Measurements from ENCODE around the gene DIO3. TPM values are rescaled to one million over a fixed set of nuclear protein-coding genes. Genes with fewer than 3 reads are reported as not detected.
"Not testable (repeated sequence)": the region's sequence is repeated elsewhere in the genome, so short reads cannot be mapped to it uniquely, and the experiment has no call there.

DIO3 gene
- total RNA-seq, 1 donor from 2014 or later: 35.6 TPM

- DNase-seq (ENCODE audit: low spot score in 2 of 2, unreplicated experiment in 2 of 2): no peak
- Mint-ChIP-seq H3K4me3 (peak overlapping the region; percentile 60), H3K9me3 (no peaks in the 10 kb centered on the region), H3K36me3 (peaks cover 2% of the 10 kb centered on the region), H3K27me3 (ENCODE audit: low read depth) (peaks cover 84% of the 10 kb centered on the region), H3K4me1 (peaks cover 14% of the 10 kb centered on the region), H3K27ac (no peak overlapping the region)
- TF ChIP-seq CTCF (IDR thresholded peaks at IDR 0.05; ENCODE audit: unreplicated experiment): no peak
These were observed 3.8 kb downstream of the DIO3 start for GRCh38 chr14:101564819-101565698.

DNA sequence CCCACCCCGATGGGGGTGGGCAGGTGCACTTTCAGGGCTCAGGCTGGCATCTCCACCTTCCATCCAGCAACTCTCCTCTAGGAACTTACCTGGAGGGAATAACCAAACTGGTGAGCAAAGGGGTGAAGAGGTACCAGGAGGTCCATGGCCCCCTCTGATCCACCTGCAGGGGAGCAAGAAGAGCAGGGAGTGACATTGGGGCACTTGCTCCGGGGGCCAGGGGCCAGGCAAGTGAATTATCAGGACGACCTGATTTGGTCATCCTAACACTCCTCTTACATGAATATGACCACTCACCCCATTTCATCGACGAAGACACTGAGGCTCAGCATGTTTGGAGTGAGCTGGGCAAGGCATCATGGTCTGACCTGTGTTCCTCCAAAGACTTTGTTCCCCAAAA, 6.0 kb downstream of the DIO3 start:
- peaks cover 84% of the 10 kb centered on the region for H3K27me3 Mint-ChIP-seq (ENCODE audit: low read depth)
- no peak for TF ChIP-seq CTCF (IDR thresholded peaks at IDR 0.05; ENCODE audit: unreplicated experiment)
- H3K4me1 Mint-ChIP-seq: peaks cover 14% of the 10 kb centered on the region
- no peaks in the 10 kb centered on the region for H3K36me3 Mint-ChIP-seq
- no peak overlapping the region for H3K27ac Mint-ChIP-seq
- DNase-seq (ENCODE audit: low spot score in 2 of 2, unreplicated experiment in 2 of 2): no peak
- H3K4me3 Mint-ChIP-seq: no peak overlapping the region
- H3K9me3 Mint-ChIP-seq: no peaks in the 10 kb centered on the region

- Mint-ChIP-seq H3K27me3 (ENCODE audit: low read depth) (peaks cover 65% of the 10 kb centered on the region), H3K4me3 (no peak overlapping the region), H3K36me3 (no peaks in the 10 kb centered on the region), H3K4me1 (no peaks in the 10 kb centered on the region), H3K27ac (no peak overlapping the region), H3K9me3 (no peaks in the 10 kb centered on the region)
- DNase-seq (ENCODE audit: low spot score in 2 of 2, unreplicated experiment in 2 of 2): no peak
- TF ChIP-seq CTCF (IDR thresholded peaks at IDR 0.05; ENCODE audit: unreplicated experiment): no peak
These were observed 9.7 kb downstream of the DIO3 start for GRCh38 chr14:101571004-101571403.

- H3K27me3 Mint-ChIP-seq (ENCODE audit: low read depth): peaks cover 50% of the 10 kb centered on the region
- not testable (repeated sequence) for H3K4me1 Mint-ChIP-seq; DNase-seq (ENCODE audit: low spot score in 2 of 2, unreplicated experiment in 2 of 2); H3K9me3 Mint-ChIP-seq; H3K4me3 Mint-ChIP-seq; H3K36me3 Mint-ChIP-seq; H3K27ac Mint-ChIP-seq
These were observed 11.2 kb downstream of the DIO3 start for GRCh38 chr14:101572526-101572925.

- Mint-ChIP-seq H3K27ac (no peak overlapping the region), H3K9me3 (no peaks in the 10 kb centered on the region), H3K27me3 (ENCODE audit: low read depth) (peaks cover 42% of the 10 kb centered on the region), H3K4me3 (no peak overlapping the region), H3K36me3 (no peaks in the 10 kb centered on the region), H3K4me1 (no peaks in the 10 kb centered on the region)
- DNase-seq (ENCODE audit: low spot score in 2 of 2, unreplicated experiment in 2 of 2): no peak
- no peak for TF ChIP-seq CTCF (IDR thresholded peaks at IDR 0.05; ENCODE audit: unreplicated experiment)
These were observed 12.0 kb downstream of the DIO3 start for GRCh38 chr14:101573289-101573688.

DNA sequence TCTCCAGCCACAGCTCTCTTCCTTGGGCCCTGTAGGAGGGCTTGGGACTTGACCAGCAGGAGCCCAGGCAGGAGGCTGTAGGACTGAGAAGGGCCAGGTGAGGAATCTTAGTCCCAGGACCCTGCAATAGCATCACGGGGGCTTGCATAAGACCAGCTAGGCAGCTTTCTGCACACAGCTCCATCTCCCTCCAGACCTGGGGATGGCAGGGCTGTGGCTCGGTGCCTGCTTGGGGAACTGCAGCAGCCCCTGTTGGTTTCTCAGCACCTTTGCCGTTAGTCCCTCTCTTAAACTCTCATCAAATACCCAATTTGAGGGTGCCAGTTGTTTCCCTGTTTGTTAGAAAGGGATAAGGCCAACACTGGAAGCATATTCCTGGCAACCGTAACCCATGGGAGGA, 14.3 kb downstream of the DIO3 start:
- Mint-ChIP-seq H3K27me3 (ENCODE audit: low read depth) (peaks cover 36% of the 10 kb centered on the region), H3K36me3 (no peaks in the 10 kb centered on the region), H3K4me1 (no peaks in the 10 kb centered on the region), H3K27ac (no peak overlapping the region), H3K4me3 (no peak overlapping the region), H3K9me3 (no peaks in the 10 kb centered on the region)
- DNase-seq (ENCODE audit: low spot score in 2 of 2, unreplicated experiment in 2 of 2): no peak
- TF ChIP-seq CTCF (IDR thresholded peaks at IDR 0.05; ENCODE audit: unreplicated experiment): no peak

Data from mesothelial cell of epicardium (in vitro differentiated cells).